ENCODE data around the gene PSMD8.

- TF ChIP-seq CTCF (IDR thresholded peaks at IDR 0.05; ENCODE audit: low read depth, low read length, missing input control) (no peak), RAD21 (IDR thresholded peaks at IDR 0.05) (no peak), REST (IDR thresholded peaks at IDR 0.05) (no peak), ATF3 (IDR thresholded peaks at IDR 0.05) (no peak), MAX (IDR thresholded peaks at IDR 0.05) (no peak)
Observed at GRCh38 chr19:38370299-38370698, 4.1 kb upstream of the PSMD8 start.

All from liver (tissue), 3 donors.